ENCODE data around the gene BDKRB1.

Gene BDKRB1

DNA sequence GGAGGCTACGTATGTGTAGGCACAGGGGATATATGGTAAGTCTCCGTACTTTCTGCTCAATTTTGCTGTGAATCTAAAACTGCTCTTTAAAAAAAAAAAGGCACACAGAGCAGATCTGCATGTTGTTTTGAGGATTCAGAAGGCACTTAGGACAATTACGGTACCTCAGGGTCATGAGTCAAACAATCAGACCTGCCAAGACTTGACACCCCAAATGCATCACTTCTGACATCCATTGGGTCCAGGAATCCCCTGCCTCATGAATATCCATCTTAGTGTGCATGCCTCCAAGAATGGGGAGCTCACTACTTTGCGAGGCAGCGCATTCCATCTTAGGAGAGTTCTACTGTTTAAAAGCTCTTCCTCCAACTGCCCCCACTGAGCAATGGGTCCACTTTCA lies 48.3 kb upstream of the BDKRB1 start:
- TF ChIP-seq ISL1 (CRISPR knock-in tag; IDR thresholded peaks at IDR 0.05) (no peak), CSRNP3 (CRISPR knock-in tag; IDR thresholded peaks at IDR 0.05) (no peak), GLIS3 (CRISPR knock-in tag; IDR thresholded peaks at IDR 0.05) (no peak), TOX (CRISPR knock-in tag; IDR thresholded peaks at IDR 0.05; ENCODE audit: borderline replicate concordance) (no peak), POU6F1 (CRISPR knock-in tag; IDR thresholded peaks at IDR 0.05; ENCODE audit: borderline replicate concordance, low read depth) (no peak), ESRRG (CRISPR knock-in tag; IDR thresholded peaks at IDR 0.05) (no peak)

DNA sequence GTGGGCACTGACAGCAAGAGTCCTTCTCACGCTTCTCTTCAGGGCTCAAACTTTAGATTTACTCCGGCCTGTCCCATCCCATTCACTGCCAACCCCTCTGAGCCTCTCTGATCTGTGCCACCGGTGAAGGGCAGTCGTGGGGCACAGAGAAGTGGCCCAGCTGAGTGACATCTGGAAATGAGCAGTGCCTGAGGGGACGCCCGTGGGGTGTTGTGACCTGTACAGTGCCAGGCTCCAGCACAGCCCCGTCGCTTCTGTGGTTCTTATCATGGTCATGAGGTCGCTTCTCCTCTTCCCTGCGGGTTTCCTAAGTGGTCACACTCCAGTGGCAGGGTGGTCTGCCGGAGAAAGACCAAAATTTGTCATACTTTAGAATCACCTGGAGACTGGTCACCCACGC lies 47.3 kb upstream of the BDKRB1 start:
- ATAC-seq, result no peak
- no peak for TF ChIP-seq CSDC2 (CRISPR knock-in tag; IDR thresholded peaks at IDR 0.05)
- no peak for TF ChIP-seq TOX (CRISPR knock-in tag; IDR thresholded peaks at IDR 0.05; ENCODE audit: borderline replicate concordance)
- no peak for TF ChIP-seq CREB5 (CRISPR knock-in tag; IDR thresholded peaks at IDR 0.05; ENCODE audit: low read depth)
- no peak for TF ChIP-seq CSRNP3 (CRISPR knock-in tag; IDR thresholded peaks at IDR 0.05)
- TF ChIP-seq RARB (CRISPR knock-in tag; IDR thresholded peaks at IDR 0.05), result no peak
- no peak for TF ChIP-seq ZNF70 (CRISPR knock-in tag; IDR thresholded peaks at IDR 0.05)
- TF ChIP-seq PPARA (CRISPR knock-in tag; IDR thresholded peaks at IDR 0.05; ENCODE audit: borderline replicate concordance), result no peak
- TF ChIP-seq POU6F1 (CRISPR knock-in tag; IDR thresholded peaks at IDR 0.05; ENCODE audit: borderline replicate concordance, low read depth), result no peak
- no peak for TF ChIP-seq ARNTL (CRISPR knock-in tag; IDR thresholded peaks at IDR 0.05; ENCODE audit: borderline replicate concordance, low read depth)
- TF ChIP-seq OSR1 (CRISPR knock-in tag; IDR thresholded peaks at IDR 0.05), result no peak
- no peak for TF ChIP-seq ZNF8 (CRISPR knock-in tag; IDR thresholded peaks at IDR 0.05)
- TF ChIP-seq GLIS3 (CRISPR knock-in tag; IDR thresholded peaks at IDR 0.05), result no peak
- TF ChIP-seq ISL1 (CRISPR knock-in tag; IDR thresholded peaks at IDR 0.05), result no peak

More for the DNA sequence above, 48.3 kb upstream of the BDKRB1 start:
- ATAC-seq, result no peak

DNA sequence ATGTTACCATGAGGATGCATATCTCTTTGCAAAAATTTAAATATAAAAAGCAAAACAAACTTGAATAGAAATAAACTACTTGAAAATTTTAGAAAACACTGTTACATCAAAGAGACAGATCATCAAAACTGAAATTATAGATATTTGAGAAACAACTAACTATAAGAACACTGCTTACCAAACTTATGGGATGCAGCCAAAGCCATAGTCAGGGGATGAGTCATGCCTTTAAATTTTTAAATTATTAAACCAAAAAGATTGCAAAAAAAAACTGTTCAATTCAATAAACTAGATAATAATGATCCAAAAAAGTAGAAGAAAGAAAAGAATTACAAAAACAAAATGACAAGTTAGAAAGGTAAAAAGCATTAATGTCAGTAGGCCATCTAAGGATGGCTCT lies 43.9 kb upstream of the BDKRB1 start:
- TF ChIP-seq ZFP3 (CRISPR knock-in tag; IDR thresholded peaks at IDR 0.05) (no peak), SNAI2 (CRISPR knock-in tag; IDR thresholded peaks at IDR 0.05) (no peak), RARB (CRISPR knock-in tag; IDR thresholded peaks at IDR 0.05) (no peak), OSR1 (CRISPR knock-in tag; IDR thresholded peaks at IDR 0.05) (no peak), ARNTL (CRISPR knock-in tag; IDR thresholded peaks at IDR 0.05; ENCODE audit: borderline replicate concordance, low read depth) (no peak), ZNF565 (CRISPR knock-in tag; conservative IDR thresholded peaks at IDR 0.05; ENCODE audit: low read depth) (no peak), ESRRG (CRISPR knock-in tag; IDR thresholded peaks at IDR 0.05) (no peak), ZNF70 (CRISPR knock-in tag; IDR thresholded peaks at IDR 0.05) (no peak), PATZ1 (CRISPR knock-in tag; IDR thresholded peaks at IDR 0.05; ENCODE audit: borderline replicate concordance) (no peak), GLIS3 (CRISPR knock-in tag; IDR thresholded peaks at IDR 0.05) (no peak), TCF4 (CRISPR knock-in tag; IDR thresholded peaks at IDR 0.05; ENCODE audit: borderline replicate concordance) (no peak), PPARA (CRISPR knock-in tag; IDR thresholded peaks at IDR 0.05; ENCODE audit: borderline replicate concordance) (no peak), CSRNP3 (CRISPR knock-in tag; IDR thresholded peaks at IDR 0.05) (no peak)
- TF ChIP-seq, protein P1, sequence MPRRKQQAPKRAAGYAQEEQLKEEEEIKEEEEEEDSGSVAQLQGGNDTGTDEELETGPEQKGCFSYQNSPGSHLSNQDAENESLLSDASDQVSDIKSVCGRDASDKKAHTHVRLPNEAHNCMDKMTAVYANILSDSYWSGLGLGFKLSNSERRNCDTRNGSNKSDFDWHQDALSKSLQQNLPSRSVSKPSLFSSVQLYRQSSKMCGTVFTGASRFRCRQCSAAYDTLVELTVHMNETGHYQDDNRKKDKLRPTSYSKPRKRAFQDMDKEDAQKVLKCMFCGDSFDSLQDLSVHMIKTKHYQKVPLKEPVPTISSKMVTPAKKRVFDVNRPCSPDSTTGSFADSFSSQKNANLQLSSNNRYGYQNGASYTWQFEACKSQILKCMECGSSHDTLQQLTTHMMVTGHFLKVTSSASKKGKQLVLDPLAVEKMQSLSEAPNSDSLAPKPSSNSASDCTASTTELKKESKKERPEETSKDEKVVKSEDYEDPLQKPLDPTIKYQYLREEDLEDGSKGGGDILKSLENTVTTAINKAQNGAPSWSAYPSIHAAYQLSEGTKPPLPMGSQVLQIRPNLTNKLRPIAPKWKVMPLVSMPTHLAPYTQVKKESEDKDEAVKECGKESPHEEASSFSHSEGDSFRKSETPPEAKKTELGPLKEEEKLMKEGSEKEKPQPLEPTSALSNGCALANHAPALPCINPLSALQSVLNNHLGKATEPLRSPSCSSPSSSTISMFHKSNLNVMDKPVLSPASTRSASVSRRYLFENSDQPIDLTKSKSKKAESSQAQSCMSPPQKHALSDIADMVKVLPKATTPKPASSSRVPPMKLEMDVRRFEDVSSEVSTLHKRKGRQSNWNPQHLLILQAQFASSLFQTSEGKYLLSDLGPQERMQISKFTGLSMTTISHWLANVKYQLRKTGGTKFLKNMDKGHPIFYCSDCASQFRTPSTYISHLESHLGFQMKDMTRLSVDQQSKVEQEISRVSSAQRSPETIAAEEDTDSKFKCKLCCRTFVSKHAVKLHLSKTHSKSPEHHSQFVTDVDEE (CRISPR knock-in tag; IDR thresholded peaks at IDR 0.05), result no peak

More for the DNA sequence above, 43.9 kb upstream of the BDKRB1 start:
- no peak for ATAC-seq
